ENCODE data around the gene MKX. TPM values are rescaled to one million over a fixed set of nuclear protein-coding genes. Genes with fewer than 3 reads are reported as not detected.
A peak's percentile ranks its signal among the peaks of the same experiment; 100 is the strongest.

MKX gene
- total RNA-seq, 1 experiment from 2014 or later: not detected

DNA sequence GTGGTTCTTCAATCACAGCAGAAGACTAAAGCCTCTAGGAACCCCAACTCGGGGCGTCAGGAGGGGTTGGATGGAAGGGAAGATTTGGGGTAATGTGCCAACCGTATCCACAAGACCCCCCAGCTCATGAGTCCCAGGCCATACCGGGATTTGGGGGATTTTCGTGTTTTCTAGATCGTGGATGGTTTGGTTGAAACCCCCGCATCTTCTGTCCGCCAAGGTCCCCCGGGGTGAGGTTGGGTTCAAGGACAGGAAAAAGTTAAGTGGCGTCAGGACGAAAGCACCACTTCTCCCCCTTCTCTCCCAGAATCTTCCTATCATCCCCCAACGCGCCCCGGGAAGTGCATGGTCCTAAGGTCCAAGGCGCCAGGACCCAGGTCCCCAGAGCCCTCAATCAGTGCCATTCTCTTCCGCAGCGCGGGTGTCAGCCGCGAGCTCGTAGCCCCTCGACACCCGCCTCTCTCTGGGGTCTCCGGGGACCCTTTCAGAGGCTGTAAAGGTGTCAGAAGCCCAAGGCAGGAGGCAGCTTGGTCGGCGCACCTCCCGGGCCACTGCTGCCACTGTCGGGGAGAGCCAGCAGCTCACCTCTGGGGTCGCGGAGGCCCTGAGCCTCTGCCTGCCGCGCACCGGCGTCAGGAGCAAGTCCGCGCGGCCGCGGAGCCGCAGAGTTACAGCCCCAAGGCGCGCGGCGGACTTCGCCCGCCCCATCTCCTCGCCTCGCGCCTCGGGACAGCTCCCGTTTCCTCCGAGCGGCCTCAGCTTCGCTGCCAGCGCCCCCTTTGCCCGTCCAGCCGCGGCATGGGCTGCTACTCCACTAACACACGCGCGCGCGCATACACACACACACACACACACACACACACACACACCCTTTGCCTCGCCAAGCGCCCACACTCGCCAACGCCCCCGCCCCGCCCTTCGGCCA, 1.5 kb downstream of the MKX start:
- DNase-seq (ENCODE audit: low read depth, low spot score): no peak
- in situ Hi-C loops (cut with HindIII; ENCODE audit: low pct_unique_long_range_greater_than_20kb, low sequenced_read_pairs): no loop called here

DNA sequence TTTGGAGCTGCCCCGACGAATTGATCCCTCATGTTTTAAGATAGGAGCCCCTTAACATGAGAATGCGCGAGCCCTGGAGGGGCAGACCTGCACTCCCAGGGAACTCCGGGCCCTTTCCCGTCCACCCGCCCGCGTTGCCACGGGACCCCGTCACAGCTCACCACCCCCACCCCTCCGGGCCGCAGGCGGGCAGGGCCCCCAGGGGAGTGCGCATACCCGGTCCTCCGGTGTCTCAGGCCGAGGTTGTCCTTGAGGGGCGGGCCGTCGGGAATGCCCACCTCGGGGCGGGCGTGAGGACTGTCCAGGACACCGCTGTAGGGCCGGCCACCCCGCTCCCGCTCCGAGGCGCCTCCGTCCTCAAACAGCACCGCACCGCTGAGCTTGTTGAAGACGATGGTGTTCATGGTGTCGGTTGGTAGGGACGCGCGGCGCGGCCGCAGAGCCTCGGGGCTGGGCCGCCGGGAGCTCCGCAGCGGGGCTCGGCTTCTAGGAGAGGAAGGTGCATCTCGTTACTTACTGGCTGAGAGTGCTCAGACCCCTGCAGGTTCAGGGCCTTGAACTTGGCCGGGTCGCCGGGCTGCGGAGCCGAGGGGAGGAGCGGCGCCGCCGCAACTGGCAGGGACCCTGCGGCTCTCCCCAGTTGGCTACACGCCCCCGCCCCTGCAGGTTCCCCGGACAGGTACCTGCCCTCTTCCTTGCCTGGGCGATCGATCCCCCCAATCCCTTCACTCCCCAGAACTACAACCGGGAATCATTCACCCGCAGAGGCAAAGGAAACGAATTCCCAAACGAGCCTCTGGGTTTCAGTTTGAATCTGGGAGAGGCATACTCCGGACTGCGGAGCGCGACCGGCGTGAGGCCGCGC, 2.4 kb downstream of the MKX start:
- in situ Hi-C loops (cut with HindIII; ENCODE audit: low pct_unique_long_range_greater_than_20kb, low sequenced_read_pairs): no loop called here
- DNase-seq (ENCODE audit: low read depth, low spot score): no peak

DNA sequence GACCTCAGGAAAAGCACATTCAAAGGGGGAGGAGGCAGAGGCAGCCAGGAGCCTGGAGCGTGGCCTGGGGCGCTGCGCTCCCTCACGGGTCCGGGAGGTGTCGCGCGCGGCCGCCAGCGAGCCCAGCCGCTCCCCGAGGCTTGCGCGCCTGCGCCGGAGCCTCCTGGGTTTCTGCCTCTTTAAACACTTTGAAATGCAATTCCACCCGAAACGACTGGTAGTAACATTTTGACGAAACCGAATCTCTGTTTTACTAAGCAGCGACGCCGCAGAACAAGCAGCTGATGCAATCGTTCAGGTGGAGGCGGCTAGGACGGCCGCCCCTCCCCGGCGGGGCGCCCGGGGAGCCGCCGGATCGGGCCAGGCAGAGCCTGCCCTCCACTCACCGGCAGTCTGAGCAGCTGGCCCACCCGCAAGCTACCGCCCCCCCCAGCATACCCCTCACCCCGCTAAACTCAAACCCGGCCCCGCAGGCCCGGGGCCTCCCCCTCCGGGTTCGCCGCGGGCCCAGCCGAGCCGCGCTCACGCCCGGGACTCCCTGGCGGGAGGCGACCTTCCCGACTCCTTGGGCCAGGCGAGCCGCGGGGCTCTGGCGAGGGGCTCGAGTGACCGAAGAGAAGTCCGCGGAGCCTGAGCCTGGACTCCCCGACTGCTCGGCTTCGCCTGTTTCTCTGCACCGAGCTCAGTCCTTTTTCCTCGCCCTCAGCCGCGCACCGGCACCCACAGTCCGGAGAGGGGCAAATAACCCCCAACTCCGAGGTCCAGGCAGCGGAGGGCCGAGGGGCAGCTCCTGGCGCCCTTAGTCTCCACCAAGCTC, 3.2 kb downstream of the MKX start:
- DNase-seq (ENCODE audit: low read depth, low spot score): peak; percentile 18
- in situ Hi-C loops (cut with HindIII; ENCODE audit: low pct_unique_long_range_greater_than_20kb, low sequenced_read_pairs): no loop called here

DNA sequence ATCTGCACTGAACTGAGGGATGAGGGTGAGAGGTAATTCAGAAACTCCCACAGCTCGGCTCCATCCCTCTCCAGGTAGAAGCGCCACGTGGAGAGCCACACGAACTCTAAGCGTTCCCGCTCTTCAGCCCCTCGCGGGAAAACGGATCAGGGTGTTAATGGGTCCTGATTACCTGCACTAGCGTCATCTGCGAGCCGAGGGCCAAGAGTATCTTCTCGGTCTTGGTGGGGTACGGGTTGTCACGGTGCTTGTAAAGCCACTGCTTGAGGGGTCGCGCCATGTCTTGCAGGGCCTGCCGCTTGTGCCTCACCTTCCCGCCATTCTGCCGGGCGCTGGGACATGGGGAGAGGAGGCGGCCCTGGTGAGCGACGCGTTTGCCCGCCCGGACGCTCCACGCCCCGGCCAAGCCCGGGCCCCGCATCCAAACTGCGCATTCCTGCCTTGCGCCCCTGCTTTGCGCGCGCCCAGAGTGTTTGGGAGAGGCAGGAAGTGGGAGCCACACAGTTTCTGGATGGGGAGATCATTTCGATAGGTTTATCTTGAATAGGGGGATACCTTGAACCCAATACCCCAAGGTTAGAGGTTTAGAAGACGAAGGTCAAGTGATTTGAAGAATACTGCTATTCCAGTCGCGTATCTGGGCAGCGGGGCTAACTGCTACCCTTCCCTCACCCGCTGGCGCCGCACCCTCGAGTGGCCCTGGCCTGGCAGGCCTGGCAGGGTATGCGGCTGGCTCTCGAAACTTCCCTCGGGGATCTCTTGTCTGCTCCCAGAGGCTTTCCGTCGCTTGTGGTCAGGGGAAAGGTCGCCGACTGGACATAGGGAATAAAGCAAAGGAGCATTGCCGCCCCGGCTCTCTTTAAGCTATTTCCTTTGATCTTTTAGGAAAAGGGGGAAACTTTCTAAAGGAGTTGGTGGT, 4.2 kb downstream of the MKX start:
- no peak for DNase-seq (ENCODE audit: low read depth, low spot score)
- in situ Hi-C loops (cut with HindIII; ENCODE audit: low pct_unique_long_range_greater_than_20kb, low sequenced_read_pairs): no loop called here

DNA sequence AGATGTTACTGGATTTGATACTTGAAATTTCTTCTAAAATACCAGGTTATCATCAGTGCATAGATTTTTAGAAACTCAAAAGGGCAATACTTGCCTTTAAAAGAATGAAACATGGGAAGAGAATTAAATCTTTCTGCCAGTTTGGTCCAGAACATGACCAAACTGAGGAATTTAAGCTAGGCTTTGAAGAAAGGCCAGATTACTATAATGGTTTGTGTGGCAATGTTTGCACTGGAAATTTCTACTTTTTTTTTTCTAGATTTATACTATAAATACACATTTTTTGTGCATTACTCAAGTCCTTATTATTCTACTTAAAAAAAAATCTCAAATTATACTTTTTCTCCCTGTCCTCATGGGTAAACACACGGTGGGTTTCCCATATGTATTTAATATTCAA, 9.2 kb downstream of the MKX start:
- in situ Hi-C loops (cut with HindIII; ENCODE audit: low pct_unique_long_range_greater_than_20kb, low sequenced_read_pairs): no loop called here
- no peak for DNase-seq (ENCODE audit: low read depth, low spot score)

DNA sequence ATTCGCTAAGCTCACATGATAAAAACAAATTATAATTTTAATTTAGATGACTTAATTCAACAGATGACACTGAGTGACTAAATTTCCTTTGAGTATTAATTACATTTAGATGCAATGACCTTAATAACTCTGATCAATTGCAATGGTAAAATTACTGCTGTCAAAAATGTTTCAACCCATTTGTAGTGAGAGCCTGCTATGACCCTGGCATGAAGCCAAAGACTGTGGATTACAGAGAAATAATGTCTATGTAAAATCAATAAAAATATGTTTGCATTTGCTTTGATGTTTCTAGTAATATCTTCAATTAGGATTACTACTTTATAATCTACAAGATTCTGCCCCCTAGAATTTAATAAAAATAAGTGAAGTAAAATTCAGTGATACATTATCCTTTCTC, 15.6 kb downstream of the MKX start:
- in situ Hi-C loops (cut with HindIII; ENCODE audit: low pct_unique_long_range_greater_than_20kb, low sequenced_read_pairs): no loop called here
- no peak for DNase-seq (ENCODE audit: low read depth, low spot score)

DNA sequence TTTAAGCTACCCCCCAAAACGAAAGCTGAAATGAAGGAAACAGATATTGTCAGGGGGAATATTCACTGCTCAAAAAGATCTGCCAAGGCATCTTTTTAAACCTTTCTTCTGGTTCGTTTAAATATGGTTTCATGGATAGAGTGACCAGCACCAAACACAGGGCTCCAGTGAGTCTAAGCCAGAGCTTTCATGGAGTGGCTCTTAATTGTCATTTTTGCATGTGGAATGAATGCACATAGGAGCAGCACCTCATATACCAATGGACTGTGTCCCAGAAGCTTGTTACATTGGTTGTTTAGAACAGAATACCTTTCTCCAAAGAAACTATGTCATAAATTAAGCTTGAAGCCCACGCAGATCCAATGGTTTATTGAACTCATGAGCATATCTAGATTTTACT, 17.3 kb downstream of the MKX start:
- in situ Hi-C loops (cut with HindIII; ENCODE audit: low pct_unique_long_range_greater_than_20kb, low sequenced_read_pairs): no loop called here
- DNase-seq (ENCODE audit: low read depth, low spot score): no peak

DNA sequence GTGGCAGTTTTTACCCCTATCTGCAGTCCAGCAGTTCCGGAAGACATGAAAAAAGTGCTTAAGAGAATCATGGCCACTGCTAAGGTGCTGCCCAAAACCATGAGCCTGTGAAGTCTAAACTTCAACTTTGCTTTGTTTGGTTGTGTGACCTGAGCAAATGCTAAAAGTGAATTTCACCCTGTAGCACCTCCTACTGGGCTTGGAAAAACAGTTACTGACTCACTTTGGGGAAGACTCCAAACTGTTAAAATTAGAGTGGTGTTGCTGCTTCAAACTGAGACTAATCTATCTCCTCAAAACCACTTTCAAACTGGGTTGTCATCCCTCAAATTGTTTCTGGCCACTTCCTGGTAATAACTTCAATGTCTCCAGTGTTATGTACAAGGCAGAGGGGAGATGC, 21.3 kb downstream of the MKX start:
- DNase-seq (ENCODE audit: low read depth, low spot score): peak; percentile 21
- in situ Hi-C loops (cut with HindIII; ENCODE audit: low pct_unique_long_range_greater_than_20kb, low sequenced_read_pairs): no loop called here

DNA sequence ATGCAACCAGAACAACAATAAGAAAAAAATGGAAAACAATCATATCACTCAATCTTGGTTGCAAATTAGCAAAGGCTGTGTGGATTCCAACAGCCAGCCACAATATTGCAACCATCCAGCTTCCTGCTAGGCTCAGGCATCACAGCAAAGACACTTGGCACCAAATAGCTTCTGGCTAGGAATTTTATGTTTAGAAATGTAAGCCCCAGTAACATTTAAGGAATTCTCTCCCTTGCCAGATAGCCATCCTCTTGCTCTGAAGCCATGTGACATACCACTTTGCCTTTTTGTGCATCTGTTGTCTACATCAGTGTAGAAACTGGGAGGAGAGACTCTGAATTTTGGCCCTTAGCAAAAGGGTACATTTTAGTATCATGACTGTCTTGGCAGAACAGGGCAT, 22.2 kb downstream of the MKX start:
- in situ Hi-C loops (cut with HindIII; ENCODE audit: low pct_unique_long_range_greater_than_20kb, low sequenced_read_pairs): no loop called here
- no peak for DNase-seq (ENCODE audit: low read depth, low spot score)

DNA sequence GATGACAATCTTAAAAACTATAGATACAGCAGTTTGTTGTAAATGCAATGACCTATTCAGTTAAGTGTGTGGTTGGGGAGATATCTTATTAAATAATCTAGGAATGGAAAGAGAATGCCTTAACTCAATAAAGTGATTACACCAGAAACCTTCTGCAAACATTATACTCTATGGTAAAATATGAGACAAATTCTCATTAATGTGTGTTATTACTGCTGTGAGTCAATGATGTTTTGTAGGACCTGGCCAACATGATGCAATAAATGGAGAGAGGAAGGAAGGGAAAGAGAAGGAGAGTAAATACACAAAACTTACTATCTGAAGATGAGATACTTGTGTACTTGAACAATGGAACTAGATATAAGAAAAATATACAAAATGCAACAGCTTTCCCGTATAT, 25.1 kb downstream of the MKX start:
- no peak for DNase-seq (ENCODE audit: low read depth, low spot score)
- in situ Hi-C loops (cut with HindIII; ENCODE audit: low pct_unique_long_range_greater_than_20kb, low sequenced_read_pairs): no loop called here

DNA sequence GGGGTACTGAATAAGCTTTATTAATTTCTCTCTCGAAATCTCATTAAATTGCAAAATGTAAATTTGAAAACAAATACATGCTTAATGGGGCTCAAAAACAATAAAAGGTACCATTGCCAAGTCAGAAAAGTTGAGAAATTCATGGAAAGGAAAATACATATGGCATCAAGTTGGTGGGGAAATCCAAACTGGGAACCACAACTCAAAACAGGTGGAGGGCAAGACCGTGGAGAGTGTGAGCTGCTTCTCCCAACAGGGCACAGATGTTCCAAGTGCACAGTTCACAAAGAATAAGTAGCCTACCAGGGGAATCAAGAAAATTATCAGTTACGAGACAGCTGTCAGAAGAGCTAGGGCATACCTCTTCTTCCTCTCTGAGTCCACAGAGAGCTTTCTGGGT, 26.6 kb downstream of the MKX start:
- in situ Hi-C loops (cut with HindIII; ENCODE audit: low pct_unique_long_range_greater_than_20kb, low sequenced_read_pairs): no loop called here

DNA sequence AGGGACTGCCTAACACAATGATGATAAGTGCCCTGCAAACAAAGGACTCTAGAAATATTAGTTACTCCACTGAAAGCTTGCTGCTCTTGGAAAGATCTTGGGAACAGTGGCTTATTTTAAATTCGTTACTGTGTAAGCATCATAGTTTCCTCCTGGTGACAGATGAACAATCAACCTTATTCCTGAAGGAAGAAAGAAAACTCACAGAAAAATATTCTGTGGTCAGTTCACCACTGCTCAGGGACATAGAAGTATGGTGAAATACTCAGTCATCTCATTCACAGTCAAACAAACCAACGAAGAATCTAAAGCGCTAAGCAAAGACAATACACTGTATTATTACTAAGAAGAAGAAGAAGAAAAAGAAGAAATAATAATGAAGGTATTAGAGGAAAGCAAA, 27.8 kb downstream of the MKX start:
- in situ Hi-C loops (cut with HindIII; ENCODE audit: low pct_unique_long_range_greater_than_20kb, low sequenced_read_pairs): no loop called here
- DNase-seq (ENCODE audit: low read depth, low spot score): peak; percentile 57

More for the DNA sequence above, 26.6 kb downstream of the MKX start:
- DNase-seq (ENCODE audit: low read depth, low spot score): no peak

DNA sequence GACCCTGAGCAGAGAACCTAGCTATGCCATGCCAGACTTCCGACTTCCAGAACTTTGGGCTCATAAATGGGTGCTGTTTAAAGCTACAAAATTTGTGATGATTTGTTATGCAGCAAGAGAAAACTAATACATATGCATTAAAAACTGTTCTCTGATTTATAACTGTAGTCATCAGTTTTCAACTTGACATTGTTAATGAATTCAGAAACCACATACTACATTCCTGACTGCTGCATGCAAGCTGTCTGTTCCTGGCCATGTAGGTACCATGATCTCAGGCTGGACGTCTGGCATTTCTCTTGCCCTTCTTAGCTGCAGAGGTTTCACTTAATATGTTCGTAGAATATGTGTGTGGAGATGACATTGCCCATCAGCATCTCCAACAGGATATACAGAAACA, 28.4 kb downstream of the MKX start:
- in situ Hi-C loops (cut with HindIII; ENCODE audit: low pct_unique_long_range_greater_than_20kb, low sequenced_read_pairs): no loop called here
- DNase-seq (ENCODE audit: low read depth, low spot score): no peak

DNA sequence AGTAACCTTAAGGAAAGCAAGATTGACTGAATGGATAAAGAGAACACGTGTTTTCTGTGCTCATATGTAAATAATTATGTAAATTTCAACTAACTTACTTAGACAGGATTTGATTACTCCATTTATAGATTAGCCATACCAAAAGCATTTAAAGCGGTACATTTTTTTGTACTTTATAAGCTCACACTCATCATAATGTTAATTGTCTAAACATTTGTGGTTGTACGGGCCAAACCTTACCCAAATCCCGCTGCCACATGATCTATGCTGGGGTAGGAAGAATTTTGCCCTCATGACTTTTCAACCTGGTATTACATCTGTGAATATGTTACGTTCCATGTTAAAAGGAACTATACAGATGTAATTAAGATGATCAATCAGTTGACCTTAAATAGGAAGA, 29.1 kb downstream of the MKX start:
- no peak for DNase-seq (ENCODE audit: low read depth, low spot score)
- in situ Hi-C loops (cut with HindIII; ENCODE audit: low pct_unique_long_range_greater_than_20kb, low sequenced_read_pairs): no loop called here

DNA sequence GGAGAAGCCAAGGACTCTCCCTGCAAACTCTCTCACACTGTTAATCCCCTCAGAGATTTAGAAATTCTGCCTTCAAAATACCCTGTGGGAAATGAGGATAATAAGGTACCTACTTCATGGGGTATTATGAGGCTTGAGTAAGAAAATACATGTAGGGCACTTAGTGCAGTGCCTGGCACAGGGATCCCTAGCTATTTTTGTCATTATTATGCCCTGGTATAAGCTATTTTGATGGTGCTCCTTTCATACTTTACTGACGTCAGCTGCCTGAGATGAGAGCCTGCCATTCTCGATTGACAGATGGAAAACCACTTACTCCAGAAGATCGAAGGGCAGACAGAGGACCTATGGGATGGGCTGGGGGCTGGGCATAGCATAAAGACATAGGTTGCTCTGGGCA, 30.1 kb downstream of the MKX start:
- DNase-seq (ENCODE audit: low read depth, low spot score): no peak
- in situ Hi-C loops (cut with HindIII; ENCODE audit: low pct_unique_long_range_greater_than_20kb, low sequenced_read_pairs): no loop called here

DNA sequence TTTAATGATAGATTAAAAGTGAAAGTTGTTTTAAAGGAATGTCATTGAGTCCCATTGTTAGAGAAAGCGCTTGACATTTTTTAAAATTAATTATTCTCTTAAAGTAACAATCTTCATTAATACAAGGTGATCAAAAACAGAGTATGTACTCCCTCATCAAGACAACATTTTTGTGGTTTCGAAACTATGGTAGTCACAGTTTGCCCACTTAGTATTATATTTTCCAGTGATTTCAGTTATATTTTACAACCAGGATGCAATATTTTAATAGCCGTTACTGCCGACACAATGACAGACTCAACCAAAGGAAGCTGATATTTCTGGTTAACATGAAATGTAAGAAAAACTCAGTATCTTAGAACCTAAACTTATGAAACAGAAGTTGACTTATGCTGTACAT, 31.3 kb downstream of the MKX start:
- no peak for DNase-seq (ENCODE audit: low read depth, low spot score)
- in situ Hi-C loops (cut with HindIII; ENCODE audit: low pct_unique_long_range_greater_than_20kb, low sequenced_read_pairs): no loop called here

DNA sequence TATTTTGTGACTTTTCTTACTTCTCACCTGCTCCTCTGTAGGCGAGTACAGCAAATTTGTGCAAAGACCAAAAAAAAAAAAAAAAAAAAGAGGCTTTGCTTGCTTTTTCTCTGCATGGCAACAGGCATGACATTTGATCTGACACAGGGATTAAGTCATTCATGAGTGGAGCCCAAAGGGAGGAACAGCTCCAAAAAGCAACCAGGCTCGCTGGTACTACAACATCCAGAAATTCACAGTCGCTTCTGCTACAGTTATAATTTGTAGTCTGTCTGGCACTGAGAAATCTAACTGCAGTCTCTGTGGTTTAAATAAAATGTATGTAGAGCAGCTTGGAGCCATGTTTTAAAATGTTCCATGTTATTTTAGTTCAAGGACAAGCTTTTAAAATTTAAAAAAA, 31.7 kb downstream of the MKX start:
- in situ Hi-C loops (cut with HindIII; ENCODE audit: low pct_unique_long_range_greater_than_20kb, low sequenced_read_pairs): no loop called here
- no peak for DNase-seq (ENCODE audit: low read depth, low spot score)
